Left renal cortex interstitium (tissue), 4 donors: ENCODE data around the gene NTN4. TPM values are rescaled to one million over a fixed set of nuclear protein-coding genes. Genes with fewer than 3 reads are reported as not detected.
"Not testable (repeated sequence)": the region's sequence is repeated elsewhere in the genome, so short reads cannot be mapped to it uniquely, and the experiment has no call there.

ENCODE experiments used
- DNase-seq, 4 donors: peaks; one replicate each; pipeline ENCODE4 v3.0.0-alpha.2; 2013; ENCODE audit warnings: low read depth in 4 of 4, low spot score in 2 of 4, missing footprints in 1 of 4
- polyA plus RNA-seq, 4 donors: library from polyadenylated mRNA; unstranded; fragments of 120-200 nt; gene quantifications; one replicate each; pipeline ENCODE4 v1.2.1, GENCODE V29; 2013; ENCODE audit not compliant: insufficient read length in 4 of 4

NTN4 gene
- polyA plus RNA-seq, 4 donors = 94.0 to 112 (median 104) TPM

DNA sequence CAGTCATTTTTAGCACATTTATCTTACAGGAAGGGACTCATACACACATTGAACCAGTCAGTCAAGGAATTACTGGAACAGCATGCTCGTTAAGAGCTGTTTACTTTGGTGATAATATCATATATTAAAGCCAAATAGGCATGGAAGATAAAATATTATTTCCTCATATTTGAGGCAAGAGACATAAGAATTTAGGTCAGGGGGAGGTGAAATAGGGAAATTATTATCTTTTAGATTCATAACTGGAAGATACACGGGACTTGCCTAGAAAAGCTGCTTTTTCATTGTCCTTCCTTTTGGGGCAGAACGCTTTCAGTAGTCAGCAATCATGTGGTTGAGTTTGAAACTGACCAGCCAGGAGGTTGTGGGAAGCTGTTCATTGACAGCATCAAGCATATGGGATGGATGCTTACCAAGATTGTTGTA is 72.5 kb downstream of the NTN4 start:
- no peak for DNase-seq

DNA sequence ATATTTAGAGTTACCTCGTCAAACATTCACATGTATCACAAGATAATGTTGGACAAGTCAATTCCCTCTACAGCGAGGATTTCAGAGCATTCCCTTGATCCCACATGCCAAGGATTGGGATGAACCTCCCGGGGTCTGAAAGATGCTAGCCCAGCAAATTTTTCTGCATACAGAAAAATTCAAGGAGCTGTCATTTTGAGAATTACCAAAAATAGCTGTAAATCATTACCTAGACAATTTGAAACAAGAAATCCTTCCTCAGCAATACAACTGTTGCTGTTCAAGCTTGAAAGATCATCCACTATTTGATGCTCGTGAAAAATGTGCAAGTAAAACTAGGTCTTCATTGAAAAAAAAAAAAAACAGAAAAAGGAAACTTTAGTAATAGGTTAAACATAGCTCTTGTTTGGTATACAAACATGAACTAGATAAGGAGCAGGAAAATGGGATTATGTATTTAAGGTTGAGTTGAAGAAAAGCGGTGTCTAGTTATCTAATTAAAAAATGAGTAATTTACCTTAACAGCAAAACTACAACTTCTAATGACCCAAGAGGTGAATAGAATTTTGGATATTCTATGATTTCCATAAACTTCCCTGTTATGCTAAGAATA is 73.1 kb downstream of the NTN4 start:
- no peak for DNase-seq

GRCh38 chr12:95715177-95715576 is 75.4 kb downstream of the NTN4 start:
- DNase-seq = no peak

GRCh38 chr12:95712269-95712668 is 78.3 kb downstream of the NTN4 start:
- DNase-seq = no peak

GRCh38 chr12:95710386-95710785 is 80.2 kb downstream of the NTN4 start:
- no peak for DNase-seq

GRCh38 chr12:95709152-95709551 is 81.4 kb downstream of the NTN4 start:
- no peak for DNase-seq

GRCh38 chr12:95705143-95705542 is 85.4 kb downstream of the NTN4 start:
- no peak for DNase-seq

DNA sequence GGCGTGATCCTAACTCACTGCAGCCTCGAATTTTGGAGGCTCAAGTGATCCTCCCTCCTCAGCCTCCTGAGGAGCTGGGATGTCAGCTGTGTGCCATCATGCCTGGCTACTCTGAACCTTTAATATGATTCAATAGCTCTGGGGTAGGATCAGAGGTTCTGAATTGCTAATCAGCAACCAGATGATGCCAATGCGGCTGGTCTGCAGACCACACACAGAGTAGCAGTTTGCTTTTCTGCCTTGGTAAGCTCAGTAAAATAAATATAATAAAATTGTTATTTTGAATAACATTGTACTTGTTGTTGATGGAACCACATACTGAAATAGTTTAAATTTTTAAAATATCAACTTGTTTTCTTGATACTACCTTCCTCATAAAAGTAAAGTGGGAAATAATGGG is 86.6 kb downstream of the NTN4 start:
- DNase-seq = no peak

- no peak for DNase-seq
Measured at GRCh38 chr12:95701722-95702418, 88.7 kb downstream of the NTN4 start.

GRCh38 chr12:95701275-95701674 is 89.3 kb downstream of the NTN4 start:
- no peak for DNase-seq

DNA sequence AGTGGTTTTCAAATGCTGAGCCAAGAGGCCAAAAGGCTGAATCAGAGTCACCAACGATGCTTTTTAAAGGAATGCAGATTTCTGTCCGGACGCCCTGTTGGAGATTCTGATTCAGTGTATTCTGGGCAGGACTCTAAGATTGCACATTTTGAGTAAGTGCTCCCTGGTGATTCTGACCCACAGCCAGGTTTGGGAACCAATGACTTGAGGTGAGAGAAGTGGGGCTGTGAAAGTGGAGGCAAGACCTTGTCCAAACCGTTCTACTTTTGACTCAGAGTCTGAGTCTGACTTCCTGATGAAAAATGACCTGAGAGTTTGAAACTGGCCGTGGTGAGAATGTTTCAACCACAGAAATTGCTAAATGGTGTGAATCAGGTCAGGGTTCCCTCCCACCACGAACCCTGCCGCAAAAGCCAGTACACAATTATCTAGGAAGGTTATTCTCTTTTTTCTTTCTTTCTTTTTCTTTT is 90.2 kb downstream of the NTN4 start:
- no peak for DNase-seq

DNA sequence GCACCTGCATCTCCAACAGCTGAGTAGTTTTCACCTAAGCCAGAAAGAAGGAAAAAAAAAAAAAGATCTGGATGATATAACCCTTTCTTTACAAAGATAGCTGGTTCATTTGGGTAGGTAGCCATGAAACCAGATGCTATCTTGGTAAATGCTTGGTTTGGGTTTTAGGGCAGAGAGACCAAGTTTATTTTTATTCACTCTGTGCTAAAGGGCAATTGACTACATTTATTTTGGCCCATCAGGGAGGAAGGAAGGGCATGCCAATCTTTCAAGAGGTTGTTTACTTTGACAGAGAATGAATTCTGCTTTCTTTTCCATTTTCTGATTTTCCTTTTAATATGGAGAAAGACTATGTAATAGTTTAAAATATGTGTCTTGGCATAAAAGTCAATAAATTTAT is 91.0 kb downstream of the NTN4 start:
- DNase-seq = no peak

DNA sequence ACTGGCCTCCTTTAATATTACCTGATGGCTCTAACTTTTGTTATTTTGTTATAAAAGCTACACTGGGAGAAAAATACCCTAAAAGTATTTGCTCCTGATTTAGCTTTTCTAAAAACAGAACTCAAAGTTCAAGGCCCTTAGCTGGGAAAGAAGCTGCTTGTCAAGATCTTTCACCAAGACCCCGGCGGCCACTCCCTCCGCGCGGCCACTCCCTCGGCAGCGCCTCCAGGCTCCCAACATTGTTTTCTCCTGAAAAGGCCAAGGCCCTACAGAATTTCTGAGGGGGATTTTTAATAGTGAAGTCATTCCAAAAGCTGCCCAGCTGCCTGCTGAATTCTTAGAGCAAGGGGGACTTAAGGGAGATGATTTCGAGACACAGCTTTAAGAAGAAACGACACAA is 96.4 kb downstream of the NTN4 start:
- DNase-seq = no peak

- no peak for DNase-seq
Measured at GRCh38 chr12:95693689-95694088, 96.9 kb downstream of the NTN4 start.

- no peak for DNase-seq
Measured at GRCh38 chr12:95690861-95691635, 99.5 kb downstream of the NTN4 start.

GRCh38 chr12:95687937-95688336 is 102.6 kb downstream of the NTN4 start:
- no peak for DNase-seq

DNA sequence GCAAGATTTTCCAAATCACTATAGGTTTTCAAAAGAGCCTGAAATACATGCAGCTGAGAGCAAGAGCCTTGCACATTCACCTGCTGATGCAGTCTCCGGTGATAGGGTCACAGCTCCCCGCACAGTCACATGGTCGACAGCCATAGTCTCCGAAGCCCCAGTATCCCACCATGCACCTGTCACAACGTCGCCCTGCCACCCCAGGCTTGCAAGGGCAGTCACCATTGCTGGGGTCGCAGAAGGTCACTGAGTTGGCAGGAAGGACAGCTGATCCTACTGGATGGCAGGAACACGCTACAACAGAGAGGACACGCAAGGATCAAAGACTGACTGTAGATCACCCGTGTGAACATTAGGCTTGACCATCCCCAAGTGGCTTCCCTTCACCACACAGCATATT is 107.1 kb downstream of the NTN4 start:
- no peak for DNase-seq

DNA sequence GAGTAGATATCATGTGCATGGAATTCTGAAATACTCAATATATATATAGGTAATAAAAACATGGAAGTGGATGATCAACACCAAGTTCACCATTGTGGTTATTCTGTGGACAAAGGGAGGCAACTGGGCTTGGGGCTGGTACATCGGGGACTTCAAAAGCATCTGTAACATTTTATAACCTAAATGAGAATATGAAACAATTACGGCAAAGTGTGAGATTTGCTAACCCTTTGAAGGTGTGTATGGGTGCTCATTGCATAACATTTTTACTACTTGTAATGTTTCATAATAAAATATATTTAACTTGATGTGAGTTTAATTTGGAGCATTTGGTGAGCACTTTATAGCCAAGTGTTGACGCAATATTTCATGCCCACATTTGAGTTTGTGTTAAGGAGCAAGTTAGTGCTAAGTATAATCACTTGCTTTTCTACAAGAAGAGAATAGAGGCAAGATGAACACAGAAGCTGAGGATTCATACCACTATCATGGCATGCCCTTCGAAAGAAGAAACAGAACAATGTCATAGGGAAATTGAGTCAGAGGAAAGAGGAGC is 109.3 kb downstream of the NTN4 start:
- no peak for DNase-seq

- no peak for DNase-seq
Measured at GRCh38 chr12:95678684-95679083, 111.9 kb downstream of the NTN4 start.

DNA sequence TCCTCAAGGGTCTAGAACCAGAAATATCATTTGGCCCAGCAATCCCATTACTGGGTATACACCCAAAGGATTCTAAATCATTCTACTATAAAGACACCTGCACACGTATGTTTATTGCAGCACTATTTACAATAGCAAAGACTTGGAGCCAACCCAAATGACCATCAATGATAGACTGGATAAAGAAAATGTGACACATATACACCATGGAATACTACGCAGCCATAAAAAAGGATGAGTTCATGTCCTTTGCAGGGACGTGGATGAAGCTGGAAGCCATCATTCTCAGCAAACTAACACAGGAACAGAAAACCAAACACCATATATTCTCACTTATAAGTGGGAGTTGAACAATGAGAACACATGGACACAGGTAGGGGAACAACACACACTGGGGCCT is 112.8 kb downstream of the NTN4 start:
- DNase-seq = not testable (repeated sequence)

DNA sequence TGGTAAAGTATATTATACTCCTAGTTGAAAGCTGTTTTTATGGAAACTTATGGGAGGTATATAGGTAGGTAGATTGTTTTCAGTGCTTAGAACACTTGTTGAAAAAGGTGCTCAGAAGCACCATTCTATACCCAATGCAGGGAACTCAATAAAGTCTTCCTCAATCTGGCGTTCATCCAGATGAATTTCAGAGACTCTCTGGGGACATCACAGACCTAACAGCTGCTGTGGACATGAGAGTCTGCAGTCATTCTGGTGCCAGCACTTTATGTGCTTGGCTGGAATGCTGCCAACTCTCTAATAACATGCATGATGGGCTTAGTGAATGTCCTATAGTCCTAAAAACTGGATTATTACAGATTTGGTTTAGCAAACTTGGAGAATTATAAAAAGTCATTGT is 115.9 kb downstream of the NTN4 start:
- DNase-seq = peak in 2 of 4 donors; percentile 9 to 33
